Activated CD8-positive, alpha-beta memory T cell treated with anti-CD3 and anti-CD28 coated beads for 4 hours (primary cell): ENCODE measurements around the gene TINCR.
"Not testable (repeated sequence)": the region's sequence is repeated elsewhere in the genome, so short reads cannot be mapped to it uniquely, and the experiment has no call there.

Source experiments
- DNase-seq, 2 donors: peaks; one replicate each; pipeline ENCODE4 v3.0.0-alpha.2; 2020; ENCODE audit warnings: low read depth in 2 of 2

Gene TINCR

GRCh38 chr19:5558101-5558621 is 9.6 kb downstream of the TINCR start:
- DNase-seq, result no peak

DNA sequence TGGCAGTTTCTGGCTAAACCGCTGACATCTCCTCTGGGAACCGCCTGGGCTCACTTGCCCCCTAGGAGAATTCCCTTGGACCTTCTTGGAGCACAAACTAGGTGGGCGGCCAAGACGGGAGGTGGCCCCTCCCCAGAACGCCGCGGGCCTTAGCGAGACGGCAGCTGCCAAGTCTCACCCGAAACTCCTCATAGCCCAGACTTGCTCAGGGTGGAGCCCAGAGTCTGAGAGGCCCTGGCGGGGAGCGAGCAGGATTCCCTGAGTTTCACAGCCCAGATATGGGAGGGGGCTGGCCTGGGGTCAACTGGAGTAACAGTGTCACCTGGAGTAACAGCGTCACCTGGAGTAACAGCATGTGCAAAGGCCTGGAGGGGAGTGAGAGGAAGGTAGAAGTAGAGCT is 10.1 kb downstream of the TINCR start:
- no peak for DNase-seq

- DNase-seq, result no peak
Measured at GRCh38 chr19:5554828-5555227, 12.9 kb downstream of the TINCR start.

DNA sequence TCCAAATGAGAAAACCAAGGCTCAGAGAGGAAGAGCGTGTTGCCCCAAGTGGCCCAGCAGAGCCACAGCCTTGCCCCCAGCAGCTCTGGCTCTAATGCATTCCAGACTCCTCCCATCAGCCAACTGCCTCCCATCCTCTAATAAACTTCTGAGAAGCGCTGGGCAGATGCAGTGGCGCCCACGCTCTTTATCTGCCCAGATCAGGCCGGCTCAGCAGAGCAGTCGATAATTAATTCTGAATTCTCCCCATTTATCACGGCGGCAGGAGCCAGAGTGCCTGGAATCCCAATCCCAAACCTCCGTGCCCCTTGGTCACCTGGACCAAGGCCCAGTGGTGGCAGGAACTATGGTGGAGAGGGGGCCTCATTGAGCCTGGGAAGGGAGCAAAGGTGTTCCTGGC is 13.9 kb downstream of the TINCR start:
- DNase-seq, result no peak

- DNase-seq, result no peak
Measured at GRCh38 chr19:5547881-5548280, 19.9 kb downstream of the TINCR start.

DNA sequence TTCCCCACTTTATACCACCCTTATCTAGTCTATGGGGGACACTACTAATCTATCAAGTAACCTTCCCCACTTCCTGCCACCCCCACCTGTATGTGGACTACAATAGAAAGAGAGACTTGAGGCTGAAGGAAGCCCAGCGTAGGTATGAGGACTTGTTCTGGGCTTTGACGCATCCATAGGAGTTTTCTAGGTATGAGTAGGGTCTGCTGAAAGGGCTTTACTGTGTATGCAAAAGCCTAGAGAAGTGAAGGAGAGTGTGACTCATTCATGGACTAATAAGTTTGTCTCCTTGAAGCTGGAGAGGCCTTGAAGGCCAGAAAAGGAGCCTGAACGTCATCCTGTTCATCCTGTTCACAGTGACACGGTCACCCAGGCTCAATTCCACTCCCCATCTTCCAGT is 21.8 kb downstream of the TINCR start:
- no peak for DNase-seq

GRCh38 chr19:5545051-5545450 is 22.7 kb downstream of the TINCR start:
- DNase-seq, result no peak

- DNase-seq, result no peak
Measured at GRCh38 chr19:5542665-5543064, 25.1 kb downstream of the TINCR start.

- DNase-seq, result no peak
Measured at GRCh38 chr19:5541456-5541855, 26.3 kb downstream of the TINCR start.

DNA sequence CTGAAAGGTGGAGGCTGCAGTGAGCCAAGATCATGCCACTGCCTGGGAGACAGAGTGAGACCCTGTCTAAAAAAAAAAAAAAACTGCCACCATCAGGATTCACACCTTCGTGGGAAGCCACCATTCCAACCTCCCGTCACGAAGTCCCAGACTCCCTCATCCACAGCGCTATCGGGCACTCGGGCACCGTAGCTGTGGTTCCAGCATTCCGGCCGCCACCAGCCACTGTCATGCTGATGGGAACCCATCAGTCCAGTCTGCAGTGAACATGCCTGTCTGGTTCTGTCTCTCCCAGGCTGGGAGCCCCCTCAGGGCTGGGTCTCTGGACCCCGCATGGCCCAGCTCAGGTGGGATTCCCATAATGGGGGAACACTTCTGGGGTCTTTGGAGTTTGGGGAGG is 27.5 kb downstream of the TINCR start:
- no peak for DNase-seq

DNA sequence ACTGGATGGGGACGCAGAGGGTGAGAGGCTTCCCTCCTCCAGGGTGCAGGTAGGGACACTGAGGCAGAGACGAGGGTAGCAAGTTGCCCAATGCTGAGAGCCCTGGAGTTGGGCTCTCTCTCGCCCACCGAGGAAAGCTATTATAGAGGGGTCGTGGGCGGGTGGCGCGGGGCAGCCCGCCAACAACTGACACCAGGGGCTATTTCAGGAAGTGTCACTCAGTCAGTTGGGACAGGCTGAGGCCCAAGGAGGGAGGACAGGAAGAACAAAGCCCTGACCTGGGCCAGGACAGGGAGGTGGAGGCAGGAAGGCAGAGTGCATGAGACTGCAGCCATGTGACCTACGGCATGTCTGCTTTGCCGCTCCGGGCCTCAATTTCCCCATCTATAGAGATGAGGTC is 29.9 kb downstream of the TINCR start:
- DNase-seq, result no peak

DNA sequence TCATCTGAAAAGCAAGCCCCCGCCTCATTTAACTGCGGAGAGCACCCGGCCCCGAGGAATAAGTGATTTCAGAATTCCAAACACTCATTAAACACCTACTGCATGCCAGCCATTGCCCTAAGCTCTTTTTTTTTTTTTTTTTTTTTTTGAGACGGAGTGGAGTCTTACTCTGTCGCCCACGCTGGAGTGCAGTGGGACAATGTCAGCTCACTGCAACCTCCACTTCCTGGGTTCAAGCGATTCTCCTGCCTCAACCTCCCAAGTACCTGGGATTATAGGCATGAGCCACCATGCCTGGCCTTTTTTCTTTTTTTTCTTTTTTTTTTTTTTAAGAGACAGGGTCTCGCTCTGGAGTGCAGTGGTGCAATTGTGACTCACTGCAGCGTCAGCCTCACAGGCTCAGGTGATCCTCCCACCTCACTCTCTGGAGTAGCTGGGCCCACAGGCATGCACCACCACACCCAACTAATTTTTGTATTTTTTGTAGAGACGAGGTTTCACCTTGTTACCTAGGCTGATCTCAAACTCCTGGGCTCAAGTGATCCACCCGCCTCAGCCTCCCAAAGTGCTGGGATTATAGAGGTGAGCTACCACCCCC is 30.7 kb downstream of the TINCR start:
- DNase-seq, result not testable (repeated sequence)

GRCh38 chr19:5536337-5536894 is 31.3 kb downstream of the TINCR start:
- no peak for DNase-seq

DNA sequence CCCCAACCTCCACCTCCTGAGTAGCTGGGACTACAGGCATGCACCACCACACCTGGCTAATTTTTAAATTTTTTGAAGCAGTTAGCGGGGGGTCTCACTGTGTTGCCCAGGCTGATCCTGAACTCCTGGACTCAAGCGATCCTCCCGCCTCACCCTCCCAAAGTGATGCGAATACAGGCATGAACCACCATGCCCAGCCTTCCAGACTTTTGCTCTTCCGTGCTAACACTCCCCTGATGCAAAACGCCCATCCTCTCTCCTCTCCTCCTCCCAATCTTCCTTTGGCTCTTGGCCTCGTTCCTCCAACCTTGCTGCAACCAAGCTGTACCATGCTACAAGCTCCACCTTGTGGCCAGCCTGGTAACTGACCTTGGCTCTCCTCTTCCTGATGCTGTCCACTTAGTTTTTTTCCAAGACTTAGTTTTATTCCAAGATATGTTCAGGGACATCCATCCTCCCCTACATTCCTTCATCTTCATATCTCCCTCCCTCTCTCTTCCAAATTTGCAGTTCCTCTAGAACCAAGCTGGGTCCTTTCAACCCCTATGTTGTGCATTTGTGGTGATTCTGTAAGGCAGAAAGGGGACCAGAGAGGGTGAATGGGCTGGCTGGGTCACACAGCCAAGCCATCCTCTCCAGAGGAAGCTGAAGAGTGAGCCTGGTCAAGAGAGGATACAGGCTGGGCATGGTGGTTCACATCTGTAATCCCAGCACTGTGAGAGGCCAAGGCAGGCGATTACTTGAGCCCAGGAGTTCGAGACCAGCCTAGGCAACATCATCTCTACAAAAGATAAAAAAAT is 32.8 kb downstream of the TINCR start:
- DNase-seq, result no peak

GRCh38 chr19:5533257-5533656 is 34.5 kb downstream of the TINCR start:
- DNase-seq, result no peak

GRCh38 chr19:5530701-5531100 is 37.1 kb downstream of the TINCR start:
- DNase-seq, result no peak

- no peak for DNase-seq
Measured at GRCh38 chr19:5526691-5527090, 41.1 kb downstream of the TINCR start.

DNA sequence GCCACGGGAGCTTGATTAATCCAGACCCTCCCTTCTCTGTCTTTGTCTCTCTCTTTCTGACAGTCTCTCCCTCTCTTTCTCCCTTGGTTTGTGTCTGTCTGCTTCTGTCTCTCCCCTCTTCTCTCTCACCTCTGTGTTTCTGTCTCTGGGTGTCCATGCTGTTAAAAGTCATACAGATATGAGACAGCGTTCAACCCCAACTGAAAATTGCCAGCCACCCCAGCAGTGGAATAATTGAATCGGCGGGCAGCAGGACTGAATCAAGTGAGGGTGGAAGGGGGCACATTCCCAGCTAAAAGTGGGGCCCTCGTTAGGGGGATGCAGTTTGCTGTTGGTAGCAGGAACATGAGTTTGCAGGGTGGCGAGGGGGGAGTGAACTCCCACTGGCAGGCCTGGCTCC is 43.7 kb downstream of the TINCR start:
- DNase-seq, result no peak

DNA sequence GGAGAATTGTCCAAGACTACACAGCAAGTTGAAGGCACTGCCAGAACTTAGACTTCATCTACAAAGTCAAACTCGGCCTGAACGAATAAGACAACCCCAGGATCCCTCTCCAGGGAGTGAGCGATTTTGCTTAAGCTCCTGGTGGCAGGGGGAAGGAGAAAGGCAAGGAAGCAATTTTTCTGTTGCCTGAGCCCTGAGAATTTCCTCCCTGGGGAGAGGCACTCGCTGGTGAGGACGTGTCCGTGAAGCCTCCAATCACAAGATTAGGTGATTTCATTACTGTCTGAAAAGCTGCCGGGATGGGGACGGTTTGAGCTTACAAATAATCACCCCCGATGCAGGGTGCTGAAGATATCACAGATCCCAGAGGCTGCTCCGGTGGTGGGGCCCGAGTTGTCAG is 45.6 kb downstream of the TINCR start:
- DNase-seq, result no peak

GRCh38 chr19:5520501-5520900 is 47.3 kb downstream of the TINCR start:
- no peak for DNase-seq

DNA sequence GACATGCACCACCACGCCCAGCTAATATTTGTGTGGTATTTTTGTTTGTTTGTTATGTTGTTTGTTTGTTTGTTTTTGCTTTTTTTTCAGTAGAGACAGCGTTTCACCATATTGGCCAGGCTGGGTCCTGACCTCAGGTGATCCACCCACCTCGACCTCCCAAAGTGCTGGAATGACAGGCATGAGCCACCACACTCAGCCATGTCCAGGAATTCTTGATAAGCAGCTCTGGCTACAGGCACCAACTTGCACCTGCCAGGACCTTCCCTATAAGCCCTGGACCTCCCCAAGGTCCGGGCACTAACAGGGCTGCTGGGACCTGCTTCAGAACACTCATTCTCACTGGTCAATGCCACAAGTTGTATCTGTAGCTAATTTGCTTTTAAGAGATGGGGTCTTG is 48.7 kb downstream of the TINCR start:
- no peak for DNase-seq

DNA sequence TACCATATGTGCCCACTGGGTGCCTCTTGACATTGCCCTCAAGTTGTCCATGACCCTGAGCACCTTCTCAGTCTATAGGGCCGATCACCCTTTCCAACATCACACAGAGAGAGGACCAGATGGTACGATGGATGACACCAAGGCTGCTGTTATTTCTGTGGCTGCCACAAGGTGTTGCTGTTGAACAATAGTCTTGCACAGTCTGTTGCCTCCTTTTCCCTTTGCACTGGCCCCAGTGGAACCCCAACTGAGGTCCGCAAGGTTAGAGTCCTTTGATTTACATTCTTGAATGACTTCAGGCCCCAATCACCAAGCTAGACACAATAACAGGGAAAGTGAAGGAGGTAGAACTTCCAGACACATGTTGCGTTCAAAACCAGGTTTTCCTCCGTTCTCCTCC is 52.0 kb downstream of the TINCR start:
- DNase-seq, result no peak

DNA sequence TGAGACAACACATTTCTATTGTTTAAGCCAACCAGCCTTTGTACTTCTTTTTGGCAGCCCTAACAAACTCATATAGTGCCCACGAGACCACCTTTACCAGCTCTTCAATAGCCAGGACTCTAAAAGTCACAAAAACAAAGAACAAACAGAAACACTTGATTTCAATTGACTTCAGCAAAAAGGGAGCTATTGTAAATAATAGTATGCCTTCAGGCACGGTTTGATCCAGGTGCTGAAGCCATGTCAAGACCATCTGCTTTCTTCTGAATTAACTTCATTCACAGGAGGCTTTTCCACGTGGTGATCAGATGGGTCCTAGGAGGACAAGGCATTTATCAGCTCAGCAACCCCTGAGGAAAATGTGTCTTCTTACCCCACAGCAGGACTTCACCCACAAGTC is 53.8 kb downstream of the TINCR start:
- DNase-seq, result no peak
